Panc1 (cell line): Measurements from ENCODE around the gene RABGAP1. TPM values are rescaled to one million over a fixed set of nuclear protein-coding genes. Genes with fewer than 3 reads are reported as not detected.

Experiments used
- ATAC-seq: fragments of 200-7000 bp; cut with Tn5 transposase; 2 replicates; pipeline ENCODE4 v1.9.1; 2020; ENCODE audit warnings: mild to moderate bottlenecking, moderate library complexity
- BruUV-seq: library from RNA; stranded (reverse); fragments of 400-500 nt; replicated peaks from 2 replicates; lab custom pipeline; 2021; lab: Mats Ljungman, UMichigan
- CTCF ChIA-PET: fragments of 300-600 bp; sonication (Branson Sonifier 250); formaldehyde crosslinking; loops from one replicate; lab custom pipeline; 2022; ENCODE audit warnings: antibody characterized with exemption; lab: Charles Lee
- POLR2A ChIA-PET: fragments of 300-600 bp; sonication (Branson Sonifier 250); formaldehyde crosslinking; loops from one replicate; lab custom pipeline; 2022; ENCODE audit warnings: antibody characterized with exemption; lab: Charles Lee
- DNase-seq: peaks from one replicate; pipeline ENCODE4 v3.0.0-alpha.2; 2010; ENCODE audit warnings: low read depth, low spot score
- H3K27ac ChIP-seq: 2 replicates; pipeline ENCODE4 v1.5.1; 2011; ENCODE audit warnings: mild to moderate bottlenecking, low read length, inconsistent platforms
- H3K27me3 ChIP-seq: fragments of 200-500 bp; sonication (Bioruptor generic); 2 replicates; pipeline ENCODE4 v1.6.0; 2014; ENCODE audit warnings: low read length, inconsistent platforms; ENCODE audit not compliant: control insufficient read depth, insufficient read depth
- H3K36me3 ChIP-seq: fragments of 200-500 bp; sonication (Bioruptor generic); 2 replicates; pipeline ENCODE4 v1.5.1; 2014; ENCODE audit warnings: inconsistent platforms, mild to moderate bottlenecking, low read length, moderate library complexity; ENCODE audit not compliant: control insufficient read depth, insufficient read depth
- H3K4me1 ChIP-seq: 2 replicates; pipeline ENCODE4 v1.5.1; 2011; ENCODE audit warnings: inconsistent platforms, mild to moderate bottlenecking, low read length, moderate library complexity; ENCODE audit not compliant: control insufficient read depth, insufficient read depth
- H3K4me3 ChIP-seq, 2 experiments: 2 replicates each; pipeline ENCODE4 v1.5.1; 2011 to 2012; ENCODE audit warnings: low read depth in 2 of 2, low read length in 2 of 2, mild to moderate bottlenecking in 2 of 2, inconsistent platforms in 1 of 2, moderate library complexity in 1 of 2
- H3K9me3 ChIP-seq: fragments of 200-500 bp; sonication (Bioruptor generic); 2 replicates; pipeline ENCODE4 v1.5.1; 2014; ENCODE audit warnings: low read depth, mild to moderate bottlenecking, inconsistent platforms, low read length, moderate library complexity; ENCODE audit not compliant: control insufficient read depth, insufficient read depth
- POLR2AphosphoS5 ChIP-seq: IDR thresholded peaks from 2 replicates; pipeline ENCODE4 v1.6.1; 2012; ENCODE audit warnings: mild to moderate bottlenecking, low read depth, low read length, moderate library complexity
- SIN3A ChIP-seq: IDR thresholded peaks from 2 replicates; pipeline ENCODE4 v1.6.1; 2012; ENCODE audit warnings: low read depth, mild to moderate bottlenecking, low read length, moderate library complexity, borderline replicate concordance; ENCODE audit not compliant: insufficient read depth
- TCF7L2 ChIP-seq: IDR thresholded peaks from 2 replicates; pipeline ENCODE4 v1.6.1; 2011; ENCODE audit warnings: mild to moderate bottlenecking, low read depth, low read length, inconsistent platforms
- in situ Hi-C: cut with HindIII; loops from 2 replicates; pipeline ENCODE4 v1.10.0; 2016; ENCODE audit warnings: low sequenced_read_pairs, low pct_unique_long_range_greater_than_20kb
- intact Hi-C: fragments of 100-400 bp; cut with micrococcal nuclease; formaldehyde crosslinking; loops from one replicate; pipeline ENCODE4 v1.10.0; 2022; ENCODE audit not compliant: unreplicated experiment
- total RNA-seq: library from RNA; stranded (reverse); gene quantifications from one replicate; pipeline ENCODE4 v1.2.1, GENCODE V29; 2021; ENCODE audit not compliant: unreplicated experiment
- TF ChIP-seq, protein P1 (sequence below), 2 experiments: IDR thresholded peaks; 2 replicates each; pipeline ENCODE4 v1.6.1; 2011 to 2012; ENCODE audit warnings: low read depth in 2 of 2, control low read depth in 1 of 2, low read length in 1 of 2, mild to moderate bottlenecking in 1 of 2, moderate library complexity in 1 of 2; ENCODE audit not compliant: insufficient read depth in 1 of 2

The RABGAP1 gene
- total RNA-seq, 1 experiment from 2014 or later, result 41.4 TPM

DNA sequence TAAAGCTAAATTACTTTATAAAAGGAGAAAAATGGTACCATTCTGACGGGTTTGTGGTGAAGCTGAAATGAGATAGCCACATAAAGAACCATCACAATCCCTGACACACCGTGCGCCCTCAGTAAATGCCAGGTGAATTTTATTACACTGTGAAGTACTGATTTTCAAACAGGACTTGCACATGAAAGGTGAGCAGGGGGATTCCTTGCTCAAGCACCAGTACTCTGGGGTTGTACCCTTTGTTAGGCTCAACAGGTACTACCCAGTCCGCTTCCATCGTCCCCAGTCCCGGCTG lies 419 bp upstream of the RABGAP1 start:
- Histone ChIP-seq H3K27me3 (no peaks in the 10 kb centered on the region), H3K9me3 (no peaks in the 10 kb centered on the region), H3K4me3 (peak overlapping the region; percentile 22 to 46), H3K27ac (peak overlapping the region; percentile 89), H3K36me3 (peaks cover 8% of the 10 kb centered on the region; the same call in 1 of the 2 replicates), H3K4me1 (peaks cover 3% of the 10 kb centered on the region; the same call in 1 of the 2 replicates)
- ChIA-PET CTCF (interaction anchor here (0.6 kb wide), 1 partner anchor 384 kb away, joined by 3 read pairs; no protein-coding TSS in a partner anchor), POLR2A (interaction anchor here (0.6 to 1.0 kb wide), 4 partner anchors 9 to 37 kb away, joined by 3 to 10 read pairs (median 4); partner anchors contain the start of gene ZBTB26)
- DNase-seq, result no peak
- BruUV-seq, result no TSS peak
- TF ChIP-seq TCF7L2 (no peak), SIN3A (no peak), POLR2AphosphoS5 (no peak)
- TF ChIP-seq, protein P1, sequence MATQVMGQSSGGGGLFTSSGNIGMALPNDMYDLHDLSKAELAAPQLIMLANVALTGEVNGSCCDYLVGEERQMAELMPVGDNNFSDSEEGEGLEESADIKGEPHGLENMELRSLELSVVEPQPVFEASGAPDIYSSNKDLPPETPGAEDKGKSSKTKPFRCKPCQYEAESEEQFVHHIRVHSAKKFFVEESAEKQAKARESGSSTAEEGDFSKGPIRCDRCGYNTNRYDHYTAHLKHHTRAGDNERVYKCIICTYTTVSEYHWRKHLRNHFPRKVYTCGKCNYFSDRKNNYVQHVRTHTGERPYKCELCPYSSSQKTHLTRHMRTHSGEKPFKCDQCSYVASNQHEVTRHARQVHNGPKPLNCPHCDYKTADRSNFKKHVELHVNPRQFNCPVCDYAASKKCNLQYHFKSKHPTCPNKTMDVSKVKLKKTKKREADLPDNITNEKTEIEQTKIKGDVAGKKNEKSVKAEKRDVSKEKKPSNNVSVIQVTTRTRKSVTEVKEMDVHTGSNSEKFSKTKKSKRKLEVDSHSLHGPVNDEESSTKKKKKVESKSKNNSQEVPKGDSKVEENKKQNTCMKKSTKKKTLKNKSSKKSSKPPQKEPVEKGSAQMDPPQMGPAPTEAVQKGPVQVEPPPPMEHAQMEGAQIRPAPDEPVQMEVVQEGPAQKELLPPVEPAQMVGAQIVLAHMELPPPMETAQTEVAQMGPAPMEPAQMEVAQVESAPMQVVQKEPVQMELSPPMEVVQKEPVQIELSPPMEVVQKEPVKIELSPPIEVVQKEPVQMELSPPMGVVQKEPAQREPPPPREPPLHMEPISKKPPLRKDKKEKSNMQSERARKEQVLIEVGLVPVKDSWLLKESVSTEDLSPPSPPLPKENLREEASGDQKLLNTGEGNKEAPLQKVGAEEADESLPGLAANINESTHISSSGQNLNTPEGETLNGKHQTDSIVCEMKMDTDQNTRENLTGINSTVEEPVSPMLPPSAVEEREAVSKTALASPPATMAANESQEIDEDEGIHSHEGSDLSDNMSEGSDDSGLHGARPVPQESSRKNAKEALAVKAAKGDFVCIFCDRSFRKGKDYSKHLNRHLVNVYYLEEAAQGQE (IDR thresholded peaks at IDR 0.05; ENCODE audit: insufficient read depth in 1 of 2, low read depth in 2 of 2, low read length in 1 of 2), result no peak
- no peak for ATAC-seq
- in situ Hi-C loops (no loop called here), intact Hi-C loops (no loop called here)

DNA sequence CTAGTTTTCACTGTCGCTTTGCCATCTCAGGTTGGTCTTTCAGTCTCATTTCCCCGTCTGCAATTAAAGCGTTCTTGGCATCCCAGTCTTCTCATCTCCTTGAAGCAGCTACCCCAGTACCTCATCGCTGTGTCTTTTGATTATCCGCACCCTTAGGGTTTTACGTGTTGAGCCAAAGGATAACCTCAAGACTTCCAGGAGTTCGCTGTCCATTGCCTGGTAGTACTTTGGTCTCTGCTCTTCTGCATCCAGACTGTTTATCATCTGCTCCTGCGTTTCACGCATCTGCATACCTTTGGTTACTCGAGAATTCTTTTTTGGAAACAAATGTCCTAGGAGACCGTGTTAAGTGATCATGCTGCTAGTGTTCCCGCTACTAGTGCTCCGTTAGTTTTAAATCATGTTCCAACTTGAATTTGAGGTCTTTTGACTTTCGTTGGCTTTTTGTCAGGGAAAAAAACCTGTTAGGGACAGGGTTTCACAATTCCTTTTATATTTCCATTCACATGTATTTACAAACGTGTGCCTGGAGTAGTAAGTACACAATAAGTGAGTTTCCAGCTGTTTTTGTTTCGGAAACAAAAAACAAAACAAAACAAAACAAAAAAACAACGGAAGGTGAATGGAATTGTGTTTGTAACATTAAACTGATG lies 888 bp downstream of the RABGAP1 start:
- no peaks in the 10 kb centered on the region for H3K9me3 ChIP-seq
- H3K27ac ChIP-seq, result peak overlapping the region; percentile 93
- TF ChIP-seq, protein P1 (IDR thresholded peaks at IDR 0.05; ENCODE audit: insufficient read depth in 1 of 2, low read depth in 2 of 2, low read length in 1 of 2), result peak in 1 of 2 experiments; percentile 52; a peak in 1 of 4 replicates
- TF ChIP-seq TCF7L2, result no peak
- H3K4me3 ChIP-seq, result peak overlapping the region; percentile 78 to 90
- ATAC-seq, result no peak; the same call in 1 of the 2 replicates
- BruUV-seq, result TSS peak; percentile 78
- H3K4me1 ChIP-seq, result peaks cover 3% of the 10 kb centered on the region; the same call in 1 of the 2 replicates
- DNase-seq, result no peak
- H3K36me3 ChIP-seq, result peaks cover 8% of the 10 kb centered on the region; the same call in 1 of the 2 replicates
- intact Hi-C loops, result no loop called here
- H3K27me3 ChIP-seq, result no peaks in the 10 kb centered on the region
- CTCF ChIA-PET, result no interaction called here
- in situ Hi-C loops, result no loop called here
- POLR2A ChIA-PET, result interaction anchor here (0.5 to 0.6 kb wide), 3 partner anchors 10 to 1689 kb away, joined by 3 to 5 read pairs (median 3); no protein-coding TSS in a partner anchor
